Colon (tissue), 2 donors: ENCODE results near the gene ZDHHC5.

Experiments used
- FAIRE-seq: peaks from 2 replicates; lab custom pipeline; 2012; peaks lifted over from hg19 to GRCh38; lab: Jason Lieb, UNC
- donor health status: control.
- donor health status: control.

The ZDHHC5 gene

DNA sequence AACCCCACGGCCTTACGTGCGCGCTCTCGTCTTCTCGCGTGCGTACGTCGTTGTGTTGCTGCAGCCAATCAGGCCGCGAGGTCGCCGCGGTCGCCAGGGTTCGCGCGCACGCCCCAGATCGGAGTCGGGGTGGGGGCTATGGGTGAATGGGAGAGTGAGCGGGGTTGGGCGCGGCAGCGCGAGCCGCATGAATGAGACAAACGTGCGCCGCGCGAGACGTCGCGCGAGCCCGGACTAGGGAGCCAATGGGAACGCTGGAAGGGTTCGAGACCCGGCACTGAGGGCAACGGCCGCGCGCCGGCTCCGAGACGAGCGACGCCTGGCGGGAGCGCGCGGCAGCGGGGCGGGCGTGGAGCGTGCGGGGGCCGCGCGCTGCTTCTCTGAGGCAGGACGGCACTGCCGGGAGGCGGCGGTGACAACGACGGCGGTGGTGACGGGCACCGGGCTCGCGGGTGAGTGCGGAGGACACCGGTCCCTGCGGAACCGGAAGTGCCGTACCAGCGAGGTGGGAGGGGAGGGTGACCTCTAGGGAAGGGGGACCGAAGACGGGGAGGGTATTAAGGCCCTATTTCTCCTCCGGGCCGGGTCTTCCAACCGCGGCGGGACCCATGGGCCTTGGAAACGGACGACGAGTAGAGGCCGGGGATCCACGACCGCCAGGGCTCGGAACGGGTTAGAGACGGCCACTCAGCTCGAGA lies at the start of gene ZDHHC5:
TSS of gene ZDHHC5 (plus strand) at position 379 of the 698 bp plus-strand sequence. CDS start 4,977 bp downstream, outside the sequence.
- no peak for FAIRE-seq

DNA sequence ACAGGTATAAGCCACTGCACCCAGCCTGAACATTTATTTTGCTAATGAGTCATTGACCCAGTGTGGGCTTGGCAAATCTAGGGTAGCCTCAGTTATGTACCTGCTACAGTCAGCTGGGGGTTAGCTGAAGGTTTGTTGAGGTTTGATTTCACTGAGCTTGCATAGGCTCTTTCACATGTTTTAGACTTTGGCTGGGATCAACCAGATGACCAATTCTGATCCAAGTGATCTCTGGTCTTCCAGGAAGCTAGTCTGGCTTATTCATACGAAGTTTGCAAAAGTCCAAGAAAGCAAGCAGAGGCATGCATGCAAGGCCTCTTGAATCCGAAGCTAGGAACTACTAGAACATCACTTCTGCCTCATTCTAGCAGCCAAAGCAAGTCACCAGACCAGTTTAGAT lies 49.5 kb upstream of the ZDHHC5 start:
- FAIRE-seq, result no peak

DNA sequence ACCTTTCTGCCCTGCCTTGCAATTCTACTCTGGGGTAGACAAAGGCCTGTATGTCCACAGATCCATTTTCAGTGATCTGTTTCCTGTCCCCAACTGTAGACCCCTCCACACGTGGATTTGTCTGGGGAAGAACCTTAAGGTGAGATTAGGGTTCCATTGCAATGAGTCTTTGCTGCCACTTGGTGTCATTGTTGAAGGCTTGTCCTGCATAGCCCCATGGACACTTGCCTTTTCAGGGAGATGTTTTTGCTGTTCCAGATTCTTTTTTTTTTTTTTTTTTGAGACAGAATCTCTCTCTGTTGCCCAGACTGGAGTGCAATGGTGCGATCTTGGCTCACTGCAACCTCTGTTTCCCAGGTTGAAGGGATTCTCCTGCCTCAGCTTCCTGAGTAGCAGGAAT lies 48.6 kb upstream of the ZDHHC5 start:
- no peak for FAIRE-seq

DNA sequence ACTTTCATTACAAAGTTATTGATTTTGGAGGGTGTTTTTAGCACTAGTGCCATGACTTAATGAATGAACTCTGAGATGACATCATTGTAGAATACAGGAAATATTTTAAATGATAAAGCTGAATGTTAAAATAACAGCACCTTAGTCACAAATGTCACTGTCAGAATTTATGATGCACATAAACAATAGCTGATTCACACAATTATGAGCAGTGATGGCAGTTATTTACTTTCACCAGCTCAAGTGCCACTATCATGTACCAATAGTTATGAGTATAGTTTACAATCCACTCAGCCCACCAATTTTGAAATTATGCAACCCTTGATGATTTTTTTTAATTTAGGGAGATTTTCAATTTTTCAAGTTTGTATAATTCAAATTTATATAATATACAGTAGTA lies 47.4 kb upstream of the ZDHHC5 start:
- FAIRE-seq, result no peak

DNA sequence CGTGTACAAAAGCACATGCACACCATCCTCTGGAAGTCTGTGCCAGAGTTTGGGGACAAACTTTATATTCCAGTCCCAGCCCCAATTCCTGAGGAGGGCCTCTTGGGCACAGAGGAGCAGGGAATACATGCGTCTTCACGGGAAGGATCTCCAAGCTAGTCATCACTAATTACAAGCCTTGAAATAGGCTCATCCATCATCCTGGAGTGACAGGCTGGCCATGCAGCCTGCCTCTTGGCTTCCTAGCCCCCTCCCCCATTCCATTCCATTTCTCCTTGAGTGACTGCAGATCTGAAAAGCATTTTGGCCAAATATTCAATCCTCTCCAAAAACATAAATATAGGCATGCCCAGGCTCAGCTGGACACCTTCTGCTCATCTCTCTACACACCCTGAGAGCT lies 45.7 kb upstream of the ZDHHC5 start:
- no peak for FAIRE-seq

DNA sequence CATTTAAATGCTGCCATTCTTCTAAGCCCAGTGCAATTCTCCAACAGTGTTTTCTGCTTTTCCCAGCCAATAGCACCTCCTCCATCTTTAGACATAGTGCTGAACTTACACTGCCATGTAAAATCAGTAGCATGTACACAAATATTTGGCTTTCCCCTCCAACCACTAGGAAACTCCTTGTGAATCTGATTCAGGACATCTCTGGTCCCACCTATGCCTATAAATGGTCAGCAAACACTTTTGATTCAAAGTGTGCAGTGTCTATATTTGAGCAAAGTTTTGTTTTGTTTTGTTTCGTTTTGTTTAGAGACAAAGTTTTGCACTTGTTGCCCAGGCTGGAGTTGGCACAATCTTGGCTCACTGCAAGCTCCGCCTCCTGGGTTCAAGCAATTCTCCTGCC lies 43.0 kb upstream of the ZDHHC5 start:
- FAIRE-seq, result no peak

DNA sequence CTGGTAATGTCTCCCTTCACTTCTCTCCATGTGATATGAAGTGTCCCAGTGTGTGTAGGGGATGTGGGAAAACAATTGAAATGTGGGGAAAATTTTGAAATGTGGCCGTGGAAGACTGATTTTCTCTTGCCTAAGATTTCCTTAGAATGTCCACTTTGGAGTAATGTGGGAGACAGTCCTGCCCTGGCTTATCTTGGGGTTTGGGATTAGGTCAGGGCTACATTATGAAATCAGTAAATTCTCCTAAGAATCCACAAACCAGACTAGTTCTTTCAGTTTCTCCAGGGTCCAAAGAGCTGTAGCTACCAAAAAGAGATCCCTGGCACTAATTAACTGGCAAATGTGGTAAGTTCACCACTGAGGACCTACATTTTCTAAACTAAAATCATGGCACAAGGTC lies 41.0 kb upstream of the ZDHHC5 start:
- FAIRE-seq, result no peak

DNA sequence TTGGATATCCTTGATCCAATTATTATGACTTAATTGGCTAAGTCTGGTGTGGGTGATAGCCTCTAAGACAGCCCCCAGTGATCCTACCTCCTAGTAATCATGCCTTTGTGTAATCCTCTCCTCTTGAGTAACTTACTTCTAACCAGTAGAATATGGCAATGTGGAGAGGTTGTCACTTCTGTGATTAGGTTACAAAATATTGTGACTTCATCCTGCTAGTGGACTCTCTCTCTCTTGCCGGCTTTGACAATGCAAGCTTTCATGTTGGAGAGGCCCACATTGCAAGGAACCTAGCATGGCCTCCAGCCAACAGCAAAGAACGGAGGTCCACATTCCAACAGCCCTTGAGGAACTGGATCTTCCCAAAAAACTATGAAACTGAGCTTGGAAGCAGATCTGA lies 37.7 kb upstream of the ZDHHC5 start:
- FAIRE-seq, result no peak

- no peak for FAIRE-seq
Observed at GRCh38 chr11:57632116-57632515, 35.8 kb upstream of the ZDHHC5 start.

GRCh38 chr11:57633394-57634070 lies 34.4 kb upstream of the ZDHHC5 start:
- no peak for FAIRE-seq

DNA sequence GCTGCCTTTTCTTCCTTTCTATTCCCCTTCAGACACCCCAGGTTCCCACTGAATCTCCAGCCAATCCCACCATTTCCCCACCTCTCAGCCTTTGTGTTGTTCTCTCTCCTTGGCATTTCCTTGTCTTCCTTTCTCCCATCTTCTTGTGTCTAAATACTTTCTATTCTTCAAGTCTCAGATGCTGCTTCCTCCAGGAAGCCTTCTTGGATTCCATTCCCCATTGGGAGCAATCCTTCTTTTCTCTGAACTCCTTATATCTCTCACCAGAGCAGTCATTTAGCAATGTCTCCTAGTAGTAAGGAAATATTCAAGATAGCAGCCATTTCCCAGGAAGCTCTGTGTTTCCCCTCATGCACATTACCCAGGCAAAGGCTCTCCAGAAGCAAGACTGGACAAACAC lies 33.6 kb upstream of the ZDHHC5 start:
- FAIRE-seq, result no peak

GRCh38 chr11:57635246-57635645 lies 32.7 kb upstream of the ZDHHC5 start:
- no peak for FAIRE-seq

DNA sequence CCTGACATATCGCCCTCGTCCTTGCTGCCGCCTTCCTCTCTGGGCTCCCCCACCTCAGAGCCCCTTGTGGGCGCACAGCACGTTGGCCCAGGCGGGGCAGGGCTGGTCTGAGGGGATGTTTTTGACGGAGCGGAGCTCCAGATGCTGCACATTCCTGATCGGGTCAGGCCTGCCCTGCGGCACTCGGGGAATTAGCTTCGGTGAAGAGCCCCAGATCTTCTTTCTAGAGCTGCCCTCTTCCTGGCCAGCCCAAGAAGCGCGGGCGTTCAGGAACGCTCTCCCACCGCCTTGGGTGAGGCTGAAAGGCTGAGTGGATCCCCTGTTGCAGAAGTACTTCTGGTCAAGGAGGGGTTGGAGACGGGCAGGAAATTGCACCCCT lies 30.3 kb upstream of the ZDHHC5 start:
- FAIRE-seq, result no peak

DNA sequence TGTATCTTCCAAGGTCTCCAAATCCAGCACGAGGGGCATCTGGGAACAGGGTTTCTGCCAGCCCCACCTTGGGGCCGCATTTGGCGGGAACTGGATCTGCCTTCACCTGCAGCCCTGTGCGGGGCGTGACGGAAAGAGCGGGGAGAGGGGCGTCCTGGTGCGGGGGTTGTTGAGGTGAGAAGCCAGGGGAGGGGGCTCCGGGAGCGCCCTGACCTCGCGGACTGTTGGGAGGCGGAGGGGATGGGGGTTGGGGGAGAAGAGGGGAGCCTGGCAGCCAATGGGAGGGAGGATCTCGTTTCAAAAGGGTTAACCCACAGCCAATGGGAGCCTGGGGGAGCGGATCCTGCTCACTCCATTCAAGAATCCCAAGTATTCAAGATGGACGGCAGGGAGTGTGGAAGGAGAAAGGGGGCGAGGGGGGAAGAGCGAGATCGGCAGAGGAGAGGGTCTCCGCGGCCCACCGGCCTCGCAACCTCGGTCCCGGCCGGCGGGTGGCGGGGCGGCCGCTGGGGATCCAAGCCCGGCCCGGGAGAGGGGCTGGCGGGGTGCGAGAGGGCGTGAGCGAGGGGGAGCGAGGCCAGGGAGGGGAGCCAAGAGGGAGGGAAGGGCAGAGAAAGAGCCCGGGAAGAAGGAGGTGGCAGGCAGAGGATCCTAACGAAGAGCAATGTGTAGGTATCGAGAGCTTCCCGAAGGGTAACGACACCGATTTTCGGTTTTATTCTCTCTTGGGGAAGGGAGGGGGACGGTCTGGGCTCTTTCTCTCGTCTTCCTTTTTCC lies 29.7 kb upstream of the ZDHHC5 start:
- FAIRE-seq, result no peak

DNA sequence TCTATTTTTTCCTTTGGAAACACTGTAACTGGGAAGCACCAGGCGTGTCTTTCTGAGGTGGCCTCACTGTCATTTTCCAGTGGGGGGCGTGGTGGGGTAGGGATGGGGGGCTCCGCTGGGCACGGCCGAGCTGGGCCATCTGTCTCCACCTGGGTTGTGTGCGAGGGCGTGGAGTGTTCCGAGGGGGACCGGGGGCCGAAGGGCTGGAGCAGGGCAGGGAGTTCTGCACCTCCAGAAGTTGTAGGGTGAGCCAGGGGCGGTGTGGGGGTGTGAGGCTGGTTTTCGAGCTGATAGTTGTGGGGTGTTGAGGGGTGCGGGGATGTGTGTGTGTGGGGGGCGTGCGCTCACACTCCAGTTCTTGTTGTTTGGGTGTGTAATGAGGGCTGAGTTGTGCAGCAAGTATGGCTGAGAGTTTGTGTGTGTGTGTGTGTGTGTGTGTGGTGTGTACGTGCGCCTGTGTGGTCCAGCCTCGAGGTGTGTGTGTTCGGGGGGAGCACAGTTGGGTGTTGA lies 29.0 kb upstream of the ZDHHC5 start:
- no peak for FAIRE-seq

DNA sequence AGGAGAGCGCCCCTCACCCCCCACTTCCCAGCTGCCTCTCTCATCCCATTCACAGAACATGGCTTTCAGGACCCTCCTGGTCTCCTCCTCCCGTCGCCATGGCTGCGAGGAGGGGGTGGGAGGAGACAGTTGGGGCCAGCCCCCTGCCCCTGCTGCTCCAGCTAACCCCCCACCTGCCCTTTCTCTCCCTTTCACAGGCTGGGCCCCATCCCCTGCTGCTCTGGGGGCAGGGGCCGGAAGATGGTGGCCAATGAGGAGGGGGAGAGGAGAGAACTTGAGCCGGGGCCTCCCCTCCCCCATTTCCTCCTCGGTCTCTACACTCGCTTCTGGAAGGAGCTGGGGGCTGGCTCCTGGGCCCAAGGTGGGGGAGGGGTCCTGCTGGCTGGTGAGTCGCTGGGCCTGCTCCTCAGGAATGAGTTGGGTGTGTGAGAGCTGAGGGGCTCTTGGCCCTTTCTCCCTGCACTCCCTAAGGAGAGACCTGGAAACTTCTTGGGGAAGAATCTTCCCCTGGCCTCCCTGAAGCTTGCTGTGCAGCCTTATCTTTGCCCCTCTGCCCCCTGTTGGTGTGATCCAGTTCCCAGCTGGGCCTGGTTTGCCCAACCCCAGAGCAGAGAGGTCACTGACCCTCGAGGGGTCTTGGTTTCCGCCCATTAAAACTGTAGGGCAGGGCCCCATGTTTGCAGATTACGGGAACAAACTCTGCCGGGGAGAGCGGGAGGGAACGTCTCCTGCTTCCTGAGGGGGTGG lies 28.4 kb upstream of the ZDHHC5 start:
- FAIRE-seq, result no peak

DNA sequence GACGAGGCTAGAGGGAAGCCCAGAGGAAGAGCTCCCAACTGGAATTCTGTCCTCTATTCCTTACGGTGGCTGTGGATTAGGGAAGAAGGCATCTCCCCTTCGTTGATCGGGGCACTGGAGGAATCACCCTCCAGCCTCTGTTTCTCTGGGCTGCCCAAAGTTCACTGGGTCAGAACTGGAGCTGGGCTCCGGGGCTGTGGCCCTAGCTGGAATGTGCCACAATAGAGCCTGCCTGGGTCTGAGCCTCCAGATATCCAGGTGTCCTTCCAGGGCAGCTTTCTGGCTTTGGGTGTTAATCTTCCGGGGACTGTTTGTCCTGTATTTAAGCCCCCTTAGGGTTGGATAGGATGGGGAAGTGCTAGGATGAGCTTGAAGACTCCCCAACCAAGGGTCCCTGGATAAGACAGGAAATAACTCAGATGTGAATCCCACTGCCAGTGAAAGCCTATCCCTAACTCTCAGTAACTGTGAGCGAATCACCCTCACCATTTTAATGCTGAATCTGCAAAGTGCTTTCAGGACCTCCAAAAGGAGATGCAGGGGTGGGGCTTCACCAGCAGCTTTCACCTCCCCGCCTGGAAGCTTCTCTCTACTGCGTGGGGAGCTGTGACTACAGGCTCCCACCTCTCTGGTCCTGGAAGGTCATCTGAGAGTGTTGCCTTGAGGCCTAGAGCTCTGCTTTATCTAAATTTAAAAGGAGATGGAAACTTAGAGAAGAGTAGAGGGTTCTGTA lies 27.7 kb upstream of the ZDHHC5 start:
- FAIRE-seq, result no peak

GRCh38 chr11:57641011-57641807 lies 26.7 kb upstream of the ZDHHC5 start:
- no peak for FAIRE-seq

- no peak for FAIRE-seq
Observed at GRCh38 chr11:57643802-57644201, 24.1 kb upstream of the ZDHHC5 start.

- no peak for FAIRE-seq
Observed at GRCh38 chr11:57644748-57645688, 22.9 kb upstream of the ZDHHC5 start.
